Amygdala (tissue), 56 donors: ENCODE data around the gene AFF3.
"Not testable (repeated sequence)": the region's sequence is repeated elsewhere in the genome, so short reads cannot be mapped to it uniquely, and the experiment has no call there.

ENCODE experiments used
- DNase-seq, 56 donors: peaks; one replicate each; lab custom pipeline; 2025; lab: John Stamatoyannopoulos, UW

The AFF3 gene

DNA sequence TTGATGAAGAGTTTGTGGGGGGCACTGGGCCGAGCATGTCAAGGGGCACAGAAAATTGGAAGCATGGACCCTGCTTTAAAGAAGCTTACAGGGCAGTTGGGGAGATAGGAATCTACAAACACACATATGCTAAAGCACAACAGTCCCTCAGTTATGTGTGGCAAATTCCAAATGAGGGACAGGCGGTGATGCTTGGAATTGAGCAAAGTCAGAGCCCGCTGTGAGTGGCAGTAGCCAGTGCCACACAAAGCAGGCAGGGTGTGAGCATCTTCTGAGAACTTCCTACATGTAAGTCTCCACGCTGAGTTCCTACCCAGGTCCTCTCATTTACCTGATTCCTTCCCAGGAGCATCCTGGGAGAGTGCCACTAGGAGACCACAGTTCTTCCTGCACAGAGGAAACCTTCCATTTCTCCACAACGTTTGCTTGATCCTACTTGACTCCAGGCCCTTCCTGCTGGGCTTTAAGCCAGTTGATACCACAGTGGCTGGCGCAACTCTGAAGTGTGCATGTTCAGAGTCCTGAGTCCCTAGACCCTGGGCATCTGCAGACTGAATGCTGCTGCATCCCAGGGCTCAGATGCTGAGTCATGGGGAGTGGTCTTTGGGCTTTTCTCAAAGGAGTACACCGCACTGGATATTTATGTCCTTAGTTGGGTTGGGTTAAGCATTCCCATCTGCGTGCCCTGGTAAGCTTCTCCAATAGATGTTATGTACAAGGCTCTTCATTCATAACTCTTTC is 365.3 kb downstream of the AFF3 start:
- no peak for DNase-seq

DNA sequence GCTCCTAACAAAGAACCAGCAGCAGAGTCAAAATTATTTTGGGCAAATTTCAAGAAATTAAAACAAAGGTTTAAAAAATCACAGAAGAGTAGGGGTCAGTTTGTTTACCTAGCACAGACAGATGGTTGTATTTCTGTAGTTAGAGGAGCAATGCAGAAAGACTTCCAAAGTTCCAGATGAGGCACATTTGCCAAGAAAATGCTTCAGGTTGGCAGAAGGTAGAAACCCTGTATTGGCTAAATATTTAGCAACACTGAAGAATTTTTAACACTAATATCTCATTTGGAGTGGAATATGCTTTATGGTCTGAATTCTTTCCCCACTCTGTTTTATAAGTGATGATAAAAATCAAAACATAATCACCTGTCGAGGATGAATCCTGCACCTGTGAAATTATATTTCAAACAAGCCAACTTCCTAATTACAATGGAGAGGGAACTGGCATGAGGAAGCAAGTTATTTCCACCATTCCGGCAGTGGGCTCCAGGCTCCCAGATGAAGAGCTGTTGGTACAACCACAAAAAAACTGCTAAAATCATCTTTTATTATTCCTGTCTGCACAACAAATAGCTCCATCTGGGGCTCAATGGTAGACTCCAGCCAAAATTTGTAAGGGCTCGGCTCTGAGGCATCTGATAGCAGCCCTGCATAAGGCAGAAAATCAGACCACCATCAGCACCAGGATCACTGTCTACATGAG is 366.0 kb downstream of the AFF3 start:
- no peak for DNase-seq

DNA sequence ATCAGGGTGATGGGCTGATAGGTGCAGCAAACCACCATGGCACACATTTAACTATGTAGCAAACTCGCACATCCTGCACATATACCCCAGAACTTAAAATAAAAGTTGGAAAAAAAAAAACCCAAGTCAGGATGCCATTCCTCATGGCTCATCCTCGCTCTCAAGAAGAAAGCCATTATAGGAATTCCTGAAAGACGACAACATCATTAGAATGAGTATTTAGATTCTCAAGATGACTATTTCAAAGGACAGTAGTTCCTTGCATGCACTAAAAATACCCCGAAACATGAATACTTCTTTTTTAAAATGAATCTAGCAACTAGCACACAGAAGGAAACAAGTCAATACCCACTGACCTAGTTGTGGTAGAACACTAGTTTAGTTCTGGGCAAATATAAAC is 366.8 kb downstream of the AFF3 start:
- no peak for DNase-seq

DNA sequence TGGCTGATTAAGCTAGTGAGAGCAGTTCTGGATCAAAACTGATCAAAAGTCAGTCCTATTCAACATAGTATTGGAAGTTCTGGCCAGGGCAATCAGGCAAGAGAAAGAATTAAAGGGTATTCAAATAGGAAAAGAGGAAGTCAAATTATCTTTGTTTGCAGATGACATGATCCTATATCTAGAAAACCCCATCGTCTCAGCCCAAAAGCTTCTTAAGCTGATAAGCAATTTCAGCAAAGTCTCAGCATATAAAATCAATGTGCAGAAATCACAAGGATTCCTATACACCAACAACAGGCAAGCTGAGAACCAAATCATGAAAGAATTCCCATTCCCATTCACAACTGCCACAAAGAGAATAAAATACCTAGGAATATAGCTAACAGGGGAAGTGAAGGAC is 368.7 kb downstream of the AFF3 start:
- DNase-seq = not testable (repeated sequence)

DNA sequence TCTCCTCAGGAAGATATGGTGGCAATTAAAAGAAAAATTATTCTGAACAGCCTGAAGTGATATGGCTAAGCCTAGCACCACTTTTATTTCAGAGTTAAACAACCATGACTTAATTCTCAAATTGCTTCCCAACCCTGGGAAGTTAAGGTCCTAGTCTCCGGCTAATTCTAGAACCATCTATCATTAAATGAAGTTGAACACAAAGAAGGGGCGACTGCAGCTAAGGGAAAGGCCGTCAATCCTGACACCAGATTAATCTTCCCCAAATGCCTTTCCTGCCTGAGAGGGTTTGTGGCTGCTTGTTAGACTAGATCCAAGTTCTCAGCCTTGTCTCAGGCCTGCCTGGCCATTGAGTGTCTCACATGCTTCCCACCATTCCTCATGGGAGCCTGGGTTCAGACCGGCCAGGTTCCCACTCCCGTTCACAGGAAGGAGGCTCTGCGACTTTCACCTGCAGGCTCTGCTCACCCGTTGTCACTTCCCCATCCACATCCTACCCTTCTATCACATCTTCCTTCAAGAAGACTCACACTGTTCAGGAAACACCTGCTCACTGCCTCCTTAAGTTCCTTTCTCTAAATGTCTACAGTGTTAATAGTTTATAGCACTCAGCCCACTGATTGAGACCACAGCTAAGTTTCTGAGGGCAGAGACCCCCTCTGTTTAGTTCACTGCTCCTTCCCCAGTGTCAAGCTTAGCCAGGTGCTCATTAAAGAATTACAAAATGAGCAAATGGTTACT is 369.6 kb downstream of the AFF3 start:
- DNase-seq = no peak

DNA sequence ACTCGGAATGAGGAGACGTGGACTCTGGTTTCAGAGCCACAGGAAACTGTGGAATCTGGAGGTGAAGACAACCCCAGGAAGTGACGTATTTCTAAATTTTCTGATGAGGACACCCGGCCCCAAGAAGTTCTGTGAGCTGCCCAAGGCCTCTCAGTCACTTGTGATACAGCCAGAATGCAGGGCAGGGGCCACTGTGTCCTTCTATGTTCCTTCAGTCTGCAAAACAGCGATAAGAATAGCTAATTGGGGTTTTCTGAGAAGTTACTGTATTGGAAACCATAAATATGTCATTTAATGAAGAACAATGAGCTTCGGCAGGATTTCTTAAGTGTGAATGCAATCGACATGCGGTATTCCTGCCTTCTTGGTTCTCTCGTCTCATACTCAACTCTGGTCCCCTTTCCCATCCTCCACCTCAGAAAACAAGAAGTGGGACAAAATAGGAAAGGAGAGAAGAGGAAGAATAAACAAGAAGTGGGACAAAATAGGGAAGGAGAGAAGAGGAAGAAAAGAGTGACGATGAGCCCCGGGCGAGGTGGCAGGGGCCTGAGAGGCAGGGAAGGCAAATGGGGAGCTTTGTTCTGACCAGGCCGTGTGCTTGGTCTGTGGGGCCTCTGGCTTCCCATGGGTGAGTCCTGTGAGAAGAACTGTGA is 370.6 kb downstream of the AFF3 start:
- peak in 12 of 56 donors; percentile 3 to 46 (median 10) for DNase-seq

DNA sequence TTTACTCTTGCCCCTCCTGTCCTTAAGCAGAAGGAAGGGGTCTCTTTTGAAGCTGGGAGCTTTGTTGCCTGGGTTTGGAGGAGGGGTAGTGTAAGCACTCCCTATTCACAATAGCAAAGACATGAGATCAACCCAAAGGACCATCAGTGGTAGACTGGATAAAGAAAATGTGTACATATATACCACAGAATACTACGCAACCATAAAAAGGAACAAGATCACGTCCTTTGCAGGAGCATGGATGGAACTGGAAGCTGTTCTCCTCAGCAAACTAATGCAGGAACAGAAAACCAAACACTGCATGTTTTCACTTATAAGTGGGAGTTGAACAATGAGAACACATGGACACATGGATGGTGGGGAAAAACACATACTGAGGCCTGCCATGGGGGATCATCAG is 371.5 kb downstream of the AFF3 start:
- no peak for DNase-seq

DNA sequence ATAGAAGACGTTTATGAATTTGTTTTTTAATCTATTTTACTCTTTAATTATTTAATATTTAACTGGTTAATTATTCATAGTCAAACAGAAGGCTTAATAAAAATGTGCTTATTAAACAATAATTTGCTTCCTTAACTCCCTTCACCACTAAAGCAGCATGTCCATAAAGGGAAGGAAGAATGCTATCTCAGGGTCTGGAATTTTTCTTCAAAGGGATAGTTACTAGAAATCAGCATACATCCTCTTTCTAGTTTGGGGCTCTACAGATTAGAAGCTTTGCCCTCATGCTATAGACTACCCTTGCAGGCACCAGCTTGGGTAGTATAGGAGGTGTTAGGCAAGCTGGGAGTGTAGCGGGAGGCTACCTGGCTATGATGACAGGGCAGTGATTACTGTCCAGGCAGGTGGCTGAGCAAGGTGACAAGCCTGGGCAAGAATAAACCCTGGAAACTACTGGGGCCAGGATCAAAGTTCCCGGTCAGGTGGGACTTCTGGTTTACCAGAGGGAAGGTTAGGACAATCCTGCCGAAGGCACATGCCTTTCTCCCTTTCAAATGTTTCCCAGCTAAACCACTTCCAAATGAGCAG is 376.6 kb downstream of the AFF3 start:
- no peak for DNase-seq

DNA sequence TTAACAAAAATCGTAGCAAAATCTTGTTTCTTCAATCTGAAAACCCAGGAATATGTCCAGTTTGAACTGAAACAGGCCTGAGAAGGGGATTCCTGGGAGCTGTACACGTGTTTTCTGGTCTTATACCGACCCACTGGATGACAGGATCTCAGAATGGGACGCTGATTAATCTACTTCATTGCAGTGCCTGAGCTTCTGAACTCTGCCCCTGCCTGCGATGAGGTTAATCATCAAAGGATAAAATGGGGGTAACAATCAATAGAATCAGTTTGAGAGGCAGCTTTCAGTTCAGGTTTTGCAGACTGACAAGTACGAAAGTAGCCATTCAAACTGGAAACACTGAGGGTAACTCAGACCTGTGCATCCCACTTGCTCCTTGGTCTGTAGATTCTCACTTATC is 378.6 kb downstream of the AFF3 start:
- DNase-seq = no peak

DNA sequence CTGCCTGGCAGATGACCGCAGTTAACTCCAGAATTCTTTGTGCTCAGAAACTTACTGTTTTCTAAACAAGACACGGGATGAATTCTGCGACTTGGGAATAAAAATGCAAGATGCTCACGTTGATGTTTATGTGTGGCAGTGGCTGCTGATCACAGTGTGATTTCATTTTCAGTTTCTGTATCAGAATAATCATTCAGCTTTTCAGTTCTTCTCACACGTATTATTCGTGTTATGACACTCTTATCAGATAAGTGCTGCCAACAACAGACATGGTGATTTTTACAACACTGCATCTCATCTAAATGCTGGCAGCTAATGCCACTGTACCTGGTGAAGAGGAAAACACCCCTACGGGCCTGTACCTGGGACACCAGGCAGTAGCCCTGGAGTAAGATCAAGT is 379.7 kb downstream of the AFF3 start:
- no peak for DNase-seq

DNA sequence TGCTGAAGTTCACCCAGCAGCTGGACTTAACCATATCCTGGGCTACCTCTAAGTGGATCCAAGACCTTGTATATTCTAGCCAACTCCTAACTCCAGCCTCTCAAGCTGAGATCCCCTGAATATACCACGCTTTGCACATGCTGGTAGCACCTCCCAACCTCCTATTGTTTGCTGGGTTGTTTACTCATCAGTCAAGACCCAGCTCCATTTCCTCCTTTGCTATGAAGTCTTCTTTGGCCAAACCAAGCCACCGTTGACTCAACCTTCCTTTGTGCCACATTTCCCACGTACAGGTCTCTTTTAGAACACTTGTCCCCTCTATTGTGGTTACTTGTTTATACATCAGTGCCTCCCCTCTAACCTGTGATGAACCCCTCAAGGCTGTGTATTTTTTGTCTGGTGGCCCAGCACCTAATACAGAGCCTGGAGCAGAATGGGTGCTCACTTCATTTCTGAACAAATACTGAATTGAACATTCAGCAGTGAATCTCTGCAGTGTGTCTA is 384.7 kb downstream of the AFF3 start:
- DNase-seq = no peak

DNA sequence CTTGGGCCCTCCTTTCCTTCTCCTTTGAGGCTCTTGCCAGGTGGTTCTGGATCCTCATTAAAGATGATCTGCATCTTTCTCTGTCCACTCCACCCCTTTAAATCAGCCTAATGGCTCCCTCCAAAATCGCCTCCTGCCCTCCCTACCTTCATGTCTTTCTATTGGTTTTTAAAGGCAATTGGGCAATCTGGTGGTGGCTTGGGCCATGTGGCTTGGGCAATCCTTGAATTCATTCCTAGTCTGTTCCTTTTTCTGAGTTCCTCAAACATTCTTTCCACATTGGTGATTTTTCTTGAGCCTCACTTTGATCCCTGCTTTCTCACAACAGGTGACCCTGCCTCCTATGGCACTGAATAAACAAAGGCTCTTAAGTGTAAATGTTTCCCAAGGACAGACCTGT is 386.3 kb downstream of the AFF3 start:
- DNase-seq = no peak

DNA sequence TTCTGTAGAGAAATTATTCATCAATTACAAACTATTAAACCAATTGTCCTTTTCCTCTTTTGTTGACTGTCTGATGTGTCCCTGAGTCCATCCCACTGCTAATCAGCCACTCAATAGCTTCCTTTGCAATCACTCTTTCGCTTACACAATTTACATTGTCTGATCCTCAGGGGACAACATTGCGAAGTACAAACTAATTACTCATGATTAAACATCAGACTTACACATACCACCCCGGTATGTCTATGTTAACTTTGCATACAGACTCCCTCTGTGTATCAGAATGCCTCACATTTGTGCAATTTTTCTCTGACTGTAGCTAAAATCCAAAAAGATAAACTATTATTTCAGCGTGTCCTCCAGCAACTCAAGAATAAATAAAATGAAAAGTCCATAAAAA is 388.2 kb downstream of the AFF3 start:
- DNase-seq = no peak

DNA sequence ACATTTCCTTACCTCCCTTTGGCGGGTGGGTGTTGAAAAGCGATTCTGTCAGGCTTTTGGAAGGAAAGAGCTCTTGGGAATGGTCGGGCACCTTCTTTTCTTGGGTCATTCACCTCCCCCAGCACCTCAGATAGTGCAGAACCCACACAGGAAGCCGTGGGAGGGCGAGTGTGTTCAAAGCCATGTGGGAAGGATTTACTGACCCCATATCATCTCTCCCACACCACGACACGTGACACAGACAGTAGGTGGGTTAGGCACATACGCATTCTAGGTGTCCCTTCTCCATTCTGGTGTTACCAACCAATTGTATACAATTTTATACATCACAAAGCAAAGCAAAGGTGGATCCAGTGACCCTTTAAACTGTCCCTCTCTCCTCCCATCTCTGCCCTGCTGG is 388.9 kb downstream of the AFF3 start:
- DNase-seq = no peak

DNA sequence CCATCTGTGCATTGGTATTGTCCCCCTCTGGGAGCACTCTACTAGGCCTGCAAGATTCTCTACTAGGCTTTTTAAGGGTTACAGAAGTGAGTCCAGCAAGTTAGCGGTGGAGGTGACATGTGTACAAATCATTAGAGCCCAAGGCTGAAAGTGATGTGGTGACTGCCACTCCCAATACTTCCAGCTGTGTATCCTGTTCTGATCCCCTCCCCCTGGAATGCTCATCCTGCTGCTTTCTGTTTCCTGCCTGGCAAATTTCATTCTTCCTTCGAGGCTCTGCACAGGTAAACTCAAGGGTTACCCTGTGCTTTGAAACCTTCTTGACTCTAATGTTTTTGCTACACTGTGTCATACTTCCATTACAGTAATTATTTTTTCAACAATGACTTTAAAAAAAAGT is 394.0 kb downstream of the AFF3 start:
- DNase-seq = no peak

DNA sequence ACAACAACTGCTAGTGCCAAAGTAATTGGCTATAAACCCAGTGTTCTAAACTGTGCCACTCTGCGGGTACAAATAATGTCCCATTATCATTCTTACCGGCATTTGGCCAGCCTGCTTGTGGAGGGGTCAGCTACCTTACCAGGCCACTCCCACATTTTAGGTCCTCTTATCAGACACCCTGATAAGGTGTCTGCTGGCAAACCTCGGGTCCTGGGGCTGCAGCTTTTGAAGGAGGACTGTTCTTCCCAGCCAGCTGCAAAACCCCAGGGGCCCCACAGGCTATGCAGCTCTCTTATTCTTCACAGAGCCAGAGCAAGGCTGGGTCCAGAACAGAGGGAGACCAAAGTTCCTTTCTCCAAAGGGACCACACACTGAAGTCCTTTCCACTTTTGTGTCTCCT is 394.5 kb downstream of the AFF3 start:
- DNase-seq = no peak

DNA sequence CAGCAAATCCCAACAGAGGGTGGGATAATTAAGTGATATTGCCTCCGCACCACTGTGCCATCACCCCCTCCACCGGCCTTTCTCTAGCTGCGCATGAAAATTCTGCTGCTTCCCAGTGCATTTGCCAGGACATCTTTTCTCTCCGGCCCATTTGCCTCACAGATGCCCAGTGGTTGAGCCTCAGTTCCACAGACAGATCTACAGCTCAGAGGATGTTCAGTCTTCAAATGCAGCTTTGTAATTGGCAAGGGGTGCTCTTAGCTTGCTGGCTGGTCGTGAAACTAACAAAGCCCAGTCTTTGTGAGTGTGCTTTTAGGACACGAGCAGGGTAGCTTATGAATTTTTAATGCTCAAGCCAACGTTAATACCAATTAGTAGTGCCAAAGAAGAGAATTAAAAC is 399.2 kb downstream of the AFF3 start:
- DNase-seq = peak in 4 of 56 donors; percentile 2 to 36 (median 4)

DNA sequence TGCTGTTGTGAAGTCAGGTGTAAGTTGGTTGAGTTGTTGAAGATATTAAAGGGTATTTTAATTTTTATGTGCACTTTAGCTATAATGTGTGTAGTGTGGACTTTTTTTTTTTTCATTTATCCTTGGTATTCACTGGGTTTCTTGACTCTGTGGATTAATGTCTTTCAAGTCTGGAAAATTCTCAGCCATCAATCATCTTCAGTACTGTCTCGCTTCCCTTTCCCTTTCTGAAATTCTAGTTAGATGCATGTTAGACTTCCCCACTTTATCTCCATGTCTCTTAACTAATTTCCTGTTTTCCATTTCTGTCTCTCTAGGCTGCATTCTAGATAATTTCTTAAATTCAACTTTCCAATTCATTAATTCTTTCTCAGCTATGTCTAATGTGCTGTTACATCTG is 404.9 kb downstream of the AFF3 start:
- no peak for DNase-seq

DNA sequence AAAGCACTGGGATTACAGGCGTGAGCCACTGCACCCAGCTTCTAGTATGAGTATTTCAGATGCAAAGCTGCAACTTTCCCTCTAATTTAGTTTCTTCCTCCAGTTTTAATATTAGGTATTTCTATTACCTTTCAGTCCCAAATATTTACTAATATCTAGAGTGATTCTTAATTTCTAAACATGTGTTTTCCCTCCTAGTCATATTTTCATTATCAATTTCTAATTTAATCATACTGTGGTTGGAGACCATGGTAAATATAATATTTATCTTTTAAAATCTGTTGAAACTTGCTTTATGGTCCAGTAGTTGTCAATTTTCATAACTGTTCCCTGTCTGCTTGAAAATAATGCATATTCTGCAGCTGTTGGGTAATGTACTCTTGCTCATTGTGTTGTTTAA is 406.6 kb downstream of the AFF3 start:
- no peak for DNase-seq

DNA sequence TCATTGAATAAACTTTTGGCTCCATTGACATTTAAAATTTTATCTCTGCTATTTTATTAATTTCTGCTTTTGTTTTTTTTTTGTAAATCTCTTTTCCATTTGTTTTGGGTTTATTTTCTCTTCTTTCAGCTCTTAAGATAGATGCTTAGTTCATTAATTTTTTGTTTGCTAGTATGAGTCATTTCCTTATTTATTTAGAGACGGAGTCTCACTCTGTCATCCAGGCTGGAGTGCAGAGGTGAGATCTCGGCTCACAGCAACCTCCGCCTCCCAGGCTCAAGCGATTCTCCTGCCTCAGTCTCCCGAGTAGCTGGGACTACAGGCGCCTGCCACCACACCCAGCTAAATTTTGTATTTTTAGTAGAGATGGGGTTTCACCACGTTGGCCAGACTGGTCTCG is 407.1 kb downstream of the AFF3 start:
- not testable (repeated sequence) for DNase-seq

DNA sequence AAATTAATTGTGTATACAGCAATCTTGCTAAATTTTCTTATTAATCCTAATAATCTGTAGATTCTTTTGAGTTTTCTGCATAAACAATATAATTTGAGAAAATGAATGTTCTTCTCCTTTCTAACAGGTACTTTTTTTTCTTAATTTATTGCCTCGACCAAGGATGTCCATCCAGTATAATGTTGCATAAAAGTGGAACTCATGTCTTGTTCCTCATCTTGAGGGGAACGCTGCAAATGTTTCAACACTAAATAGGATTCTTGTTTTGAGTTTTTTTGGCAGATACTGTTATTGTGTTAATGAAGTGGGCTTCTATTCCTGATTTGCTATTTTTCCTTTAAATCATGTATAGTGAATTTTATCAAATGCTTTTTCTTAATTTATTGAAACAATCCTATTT is 408.2 kb downstream of the AFF3 start:
- no peak for DNase-seq
